ENCODE results near the gene AKR1C4. TPM values are rescaled to one million over a fixed set of nuclear protein-coding genes. Genes with fewer than 3 reads are reported as not detected.
"Not testable (repeated sequence)": the region's sequence is repeated elsewhere in the genome, so short reads cannot be mapped to it uniquely, and the experiment has no call there.

The AKR1C4 gene
- total RNA-seq, 1 experiment from 2014 or later = not detected

GRCh38 chr10:5216801-5217200, 20.2 kb downstream of the AKR1C4 start:
- BruUV-seq (replicated peaks) = no TSS peak
- DNase-seq (no peak), ATAC-seq (no peak)
- Histone ChIP-seq H3K4me2 (ENCODE audit: low read length) (no peak overlapping the region), H3K4me3 (ENCODE audit: low read length) (no peak overlapping the region), H3K79me2 (ENCODE audit: low read length) (no peaks in the 10 kb centered on the region), H3K9ac (ENCODE audit: low read length) (no peak overlapping the region), H3K27me3 (ENCODE audit: low read length) (no peaks in the 10 kb centered on the region), H4K20me1 (ENCODE audit: low read length) (no peaks in the 10 kb centered on the region), H3K9me2 (replicated peaks; ENCODE audit: low read length) (no peaks in the 10 kb centered on the region), H3K27ac (ENCODE audit: low read length) (no peak overlapping the region), H3K36me3 (ENCODE audit: low read depth, low read length) (no peaks in the 10 kb centered on the region), H3K4me1 (ENCODE audit: insufficient read depth, low read length) (no peaks in the 10 kb centered on the region), H3F3A (ENCODE audit: low read length, unreplicated experiment) (no peaks in the 10 kb centered on the region), H2AFZ (ENCODE audit: low read length) (no peak overlapping the region), H3K9me3 (ENCODE audit: low read length) (no peaks in the 10 kb centered on the region)
- CTCF ChIA-PET = no interaction called here
- no peak for TF ChIP-seq CTCF (conservative IDR thresholded peaks at IDR 0.05; ENCODE audit: low read depth, low read length)
- intact Hi-C loops (cut with micrococcal nuclease) = no loop called here
- POLR2A ChIA-PET (ENCODE audit: unreplicated experiment) = no interaction called here

- no peak overlapping the region for H3K4me2 ChIP-seq (ENCODE audit: low read length)
- no peaks in the 10 kb centered on the region for H3K79me2 ChIP-seq (ENCODE audit: low read length)
- ATAC-seq (no peak), DNase-seq (no peak)
- intact Hi-C loops (cut with micrococcal nuclease) = no loop called here
- TF ChIP-seq EZH2phosphoT487 (IDR thresholded peaks at IDR 0.05; ENCODE audit: borderline replicate concordance, low read length) (no peak), EZH2 (IDR thresholded peaks at IDR 0.05; ENCODE audit: low read length, unreplicated experiment) (no peak), CTCF (conservative IDR thresholded peaks at IDR 0.05; ENCODE audit: low read depth, low read length) (no peak)
- no peak overlapping the region for H2AFZ ChIP-seq (ENCODE audit: low read length)
- ChIA-PET CTCF (no interaction called here), POLR2A (ENCODE audit: unreplicated experiment) (no interaction called here)
- H3K4me1 ChIP-seq (ENCODE audit: insufficient read depth, low read length) = no peaks in the 10 kb centered on the region
- H3K27me3 ChIP-seq (ENCODE audit: low read length) = no peaks in the 10 kb centered on the region
- H3K9ac ChIP-seq (ENCODE audit: low read length) = no peak overlapping the region
- H3F3A ChIP-seq (ENCODE audit: low read length, unreplicated experiment) = no peaks in the 10 kb centered on the region
- no peak overlapping the region for H3K4me3 ChIP-seq (ENCODE audit: low read length)
- H3K9me3 ChIP-seq (ENCODE audit: low read length) = no peaks in the 10 kb centered on the region
- no peaks in the 10 kb centered on the region for H4K20me1 ChIP-seq (ENCODE audit: low read length)
- H3K36me3 ChIP-seq (ENCODE audit: low read depth, low read length) = no peaks in the 10 kb centered on the region
- H3K9me2 ChIP-seq (replicated peaks; ENCODE audit: low read length) = no peaks in the 10 kb centered on the region
- BruUV-seq (replicated peaks) = no TSS peak
- H3K27ac ChIP-seq (ENCODE audit: low read length) = no peak overlapping the region
Observed at GRCh38 chr10:5219262-5219661, 22.6 kb downstream of the AKR1C4 start.

- H3K79me2 ChIP-seq (ENCODE audit: low read length); H3K36me3 ChIP-seq (ENCODE audit: low read depth, low read length); intact Hi-C loops (cut with micrococcal nuclease); DNase-seq; BruUV-seq (replicated peaks); H3K9ac ChIP-seq (ENCODE audit: low read length); H2AFZ ChIP-seq (ENCODE audit: low read length); CTCF ChIA-PET; H4K20me1 ChIP-seq (ENCODE audit: low read length); H3K27me3 ChIP-seq (ENCODE audit: low read length); H3K9me2 ChIP-seq (replicated peaks; ENCODE audit: low read length); H3K4me1 ChIP-seq (ENCODE audit: insufficient read depth, low read length); H3K4me2 ChIP-seq (ENCODE audit: low read length); H3F3A ChIP-seq (ENCODE audit: low read length, unreplicated experiment); H3K27ac ChIP-seq (ENCODE audit: low read length); POLR2A ChIA-PET (ENCODE audit: unreplicated experiment); ATAC-seq; H3K9me3 ChIP-seq (ENCODE audit: low read length); H3K4me3 ChIP-seq (ENCODE audit: low read length): not testable (repeated sequence)
Observed at GRCh38 chr10:5222942-5223341, 26.3 kb downstream of the AKR1C4 start.
